ENCODE results near the gene TEX14.
"Not testable (repeated sequence)": the region's sequence is repeated elsewhere in the genome, so short reads cannot be mapped to it uniquely, and the experiment has no call there.

TEX14 gene

DNA sequence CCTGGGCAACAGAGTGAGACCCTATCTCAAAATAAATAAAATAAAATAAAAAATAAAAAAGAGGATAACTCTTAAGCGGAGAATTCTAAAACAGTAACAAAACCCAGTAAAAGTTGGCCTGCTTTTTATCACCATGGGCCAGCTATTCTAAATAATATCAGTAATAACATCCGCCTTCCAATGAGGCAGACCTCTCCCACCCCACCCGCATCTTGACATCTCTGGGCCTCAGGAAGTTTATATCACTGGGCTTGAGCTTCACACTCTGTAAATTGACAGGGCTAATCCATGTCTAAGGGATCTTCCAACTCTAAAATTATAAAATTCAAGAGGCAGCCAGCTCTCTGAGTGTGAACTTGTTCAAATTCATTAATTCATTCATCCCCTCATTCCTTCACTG, 94.5 kb downstream of the TEX14 start:
- in situ Hi-C loops (cut with HindIII; ENCODE audit: low pct_unique_long_range_greater_than_20kb, low sequenced_read_pairs): no loop called here
- TF ChIP-seq JUND (IDR thresholded peaks at IDR 0.05; ENCODE audit: low read depth): no peak
- no peak for DNase-seq (ENCODE audit: low read depth in 1 of 2, low spot score in 1 of 2)

DNA sequence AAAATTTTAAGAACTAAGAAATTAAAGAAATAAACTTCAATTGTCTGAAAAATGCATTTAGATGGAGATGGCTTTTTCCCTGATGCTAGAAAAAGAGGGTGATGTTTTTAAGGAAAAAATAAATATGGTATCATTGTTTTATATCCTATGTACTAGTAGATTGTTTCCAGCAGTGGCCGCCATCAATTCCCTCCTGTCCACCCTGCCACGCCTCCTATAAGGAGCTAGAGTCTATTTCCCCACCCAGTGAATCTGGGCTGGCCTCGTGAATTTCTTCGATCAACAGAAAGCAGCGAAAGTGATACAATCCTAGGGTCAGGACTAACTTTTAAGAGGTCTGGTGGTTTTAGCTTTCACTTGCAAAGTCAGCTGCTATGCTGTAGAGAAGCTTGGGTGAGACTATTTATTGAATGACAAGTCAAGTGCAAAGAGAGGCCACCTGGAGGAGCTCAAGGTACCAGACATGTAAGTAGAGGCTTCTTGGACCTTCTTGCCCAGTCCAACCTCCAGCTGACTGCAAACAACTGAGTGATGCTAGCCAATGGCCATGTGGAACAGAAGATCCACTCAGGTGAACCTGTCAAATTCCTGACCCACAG, 96.6 kb downstream of the TEX14 start:
- peak in 1 of 2 experiments; percentile 77 for DNase-seq (ENCODE audit: low read depth in 1 of 2, low spot score in 1 of 2)
- in situ Hi-C loops (cut with HindIII; ENCODE audit: low pct_unique_long_range_greater_than_20kb, low sequenced_read_pairs): no loop called here

GRCh38 chr17:58593123-58593522, 98.7 kb downstream of the TEX14 start:
- TF ChIP-seq JUND (IDR thresholded peaks at IDR 0.05; ENCODE audit: low read depth): no peak
- DNase-seq (ENCODE audit: low read depth in 1 of 2, low spot score in 1 of 2): no peak
- in situ Hi-C loops (cut with HindIII; ENCODE audit: low pct_unique_long_range_greater_than_20kb, low sequenced_read_pairs): no loop called here

More for the DNA sequence above, 96.6 kb downstream of the TEX14 start:
- TF ChIP-seq JUND (IDR thresholded peaks at IDR 0.05; ENCODE audit: low read depth): no peak

DNA sequence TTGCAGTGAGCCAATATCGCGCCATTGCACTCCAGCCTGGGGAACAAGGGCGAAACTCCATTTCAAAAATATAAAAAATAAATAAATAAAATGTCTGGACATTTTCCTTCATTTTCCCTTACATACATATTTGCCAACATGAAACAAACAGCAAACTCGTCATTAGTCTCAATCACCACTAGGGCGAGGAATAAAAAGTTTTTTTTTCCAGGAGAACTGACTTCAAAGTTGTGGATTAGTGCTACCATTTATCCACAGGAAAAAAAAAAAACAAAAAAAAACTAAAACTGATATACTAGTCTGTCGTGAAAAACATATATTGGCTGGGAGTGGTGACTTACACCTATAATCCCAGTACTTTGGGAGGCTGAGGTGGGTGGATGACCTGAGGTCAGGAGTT, 100.4 kb downstream of the TEX14 start:
- no peak for TF ChIP-seq JUND (IDR thresholded peaks at IDR 0.05; ENCODE audit: low read depth)
- DNase-seq (ENCODE audit: low read depth in 1 of 2, low spot score in 1 of 2): no peak
- in situ Hi-C loops (cut with HindIII; ENCODE audit: low pct_unique_long_range_greater_than_20kb, low sequenced_read_pairs): no loop called here

GRCh38 chr17:58590377-58590776, 101.5 kb downstream of the TEX14 start:
- no peak for TF ChIP-seq JUND (IDR thresholded peaks at IDR 0.05; ENCODE audit: low read depth)
- in situ Hi-C loops (cut with HindIII; ENCODE audit: low pct_unique_long_range_greater_than_20kb, low sequenced_read_pairs): no loop called here
- DNase-seq (ENCODE audit: low read depth in 1 of 2, low spot score in 1 of 2): no peak

- DNase-seq (ENCODE audit: low read depth in 1 of 2, low spot score in 1 of 2): peak; percentile 67 to 84
- in situ Hi-C loops (cut with HindIII; ENCODE audit: low pct_unique_long_range_greater_than_20kb, low sequenced_read_pairs): no loop called here
- TF ChIP-seq JUND (IDR thresholded peaks at IDR 0.05; ENCODE audit: low read depth): no peak
These were observed 104.1 kb downstream of the TEX14 start for GRCh38 chr17:58587713-58588117.

DNA sequence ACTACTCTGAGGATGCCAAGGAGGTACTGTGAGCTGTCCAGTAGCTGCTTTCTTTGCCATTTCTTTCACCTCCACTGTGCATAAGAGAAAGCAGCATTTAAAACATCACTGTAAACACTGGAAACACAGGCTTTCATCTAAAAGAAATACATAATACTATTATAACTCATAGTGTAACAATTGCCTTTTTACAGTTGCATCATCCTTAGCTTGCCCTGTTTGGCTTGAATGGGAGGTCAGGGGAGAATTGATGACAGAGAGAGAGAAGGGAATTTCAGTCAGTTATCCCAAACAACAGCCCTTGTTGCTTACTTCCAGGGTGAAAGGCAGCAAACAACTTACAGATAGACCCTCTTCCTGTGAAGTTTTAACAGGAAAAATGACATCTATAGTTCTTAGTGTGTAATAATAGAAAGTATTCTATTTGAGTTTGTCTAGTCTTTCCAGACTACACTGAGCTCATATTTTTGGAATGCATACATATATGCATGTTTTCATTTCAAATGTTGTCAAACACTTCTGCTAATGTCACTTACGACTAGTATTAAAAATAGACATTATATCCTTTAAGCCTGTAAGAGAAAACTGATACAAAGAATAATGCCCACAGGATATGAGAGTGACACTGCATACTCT, 105.7 kb downstream of the TEX14 start:
- in situ Hi-C loops (cut with HindIII; ENCODE audit: low pct_unique_long_range_greater_than_20kb, low sequenced_read_pairs): no loop called here

GRCh38 chr17:58585554-58585953, 106.3 kb downstream of the TEX14 start:
- TF ChIP-seq JUND (IDR thresholded peaks at IDR 0.05; ENCODE audit: low read depth): no peak
- in situ Hi-C loops (cut with HindIII; ENCODE audit: low pct_unique_long_range_greater_than_20kb, low sequenced_read_pairs): no loop called here
- DNase-seq (ENCODE audit: low read depth in 1 of 2, low spot score in 1 of 2): no peak

More for the DNA sequence above, 105.7 kb downstream of the TEX14 start:
- no peak for TF ChIP-seq JUND (IDR thresholded peaks at IDR 0.05; ENCODE audit: low read depth)
- no peak for DNase-seq (ENCODE audit: low read depth in 1 of 2, low spot score in 1 of 2)

DNA sequence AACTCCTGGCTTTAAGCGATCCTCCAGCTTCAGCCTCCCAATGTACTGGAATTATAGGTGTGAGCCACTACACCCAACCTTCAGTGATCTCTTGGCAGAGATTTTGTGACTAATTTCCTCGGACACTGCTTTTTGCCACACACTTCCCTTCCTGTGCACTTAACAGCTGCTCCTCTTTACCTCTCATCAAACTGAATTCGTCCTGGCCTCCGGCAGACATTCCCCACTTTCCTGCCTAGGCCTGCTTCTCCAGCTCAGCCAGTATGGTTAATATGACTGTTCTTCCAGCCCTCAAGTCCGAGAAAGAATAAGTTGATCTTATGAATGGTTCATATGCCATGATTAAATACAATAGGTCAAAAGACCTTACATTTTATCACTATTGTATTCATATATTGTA, 108.4 kb downstream of the TEX14 start:
- no peak for DNase-seq (ENCODE audit: low read depth in 1 of 2, low spot score in 1 of 2)
- no peak for TF ChIP-seq JUND (IDR thresholded peaks at IDR 0.05; ENCODE audit: low read depth)
- in situ Hi-C loops (cut with HindIII; ENCODE audit: low pct_unique_long_range_greater_than_20kb, low sequenced_read_pairs): no loop called here

- in situ Hi-C loops (cut with HindIII; ENCODE audit: low pct_unique_long_range_greater_than_20kb, low sequenced_read_pairs); DNase-seq (ENCODE audit: low read depth in 1 of 2, low spot score in 1 of 2): not testable (repeated sequence)
These were observed 109.1 kb downstream of the TEX14 start for GRCh38 chr17:58582718-58583117.

DNA sequence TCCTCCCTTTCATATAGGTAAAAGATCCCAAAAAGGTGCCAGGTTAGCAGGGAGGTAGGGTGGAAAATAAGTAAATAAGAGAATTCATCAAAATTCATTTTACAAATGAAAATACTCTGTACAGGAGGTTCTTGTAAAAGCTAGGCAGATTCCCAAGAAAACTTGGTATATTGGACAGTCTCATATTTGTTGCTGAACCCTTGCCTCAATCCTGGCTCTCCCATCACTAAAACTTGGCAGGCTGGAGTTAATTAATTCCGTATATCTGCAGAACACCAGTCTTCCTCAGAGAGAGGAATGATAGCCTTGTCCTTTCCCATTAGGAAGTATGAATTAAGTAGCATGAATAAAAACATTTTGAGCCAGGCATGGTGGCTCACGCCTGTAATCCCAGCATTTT, 111.2 kb downstream of the TEX14 start:
- in situ Hi-C loops (cut with HindIII; ENCODE audit: low pct_unique_long_range_greater_than_20kb, low sequenced_read_pairs): no loop called here
- no peak for DNase-seq (ENCODE audit: low read depth in 1 of 2, low spot score in 1 of 2)
- TF ChIP-seq JUND (IDR thresholded peaks at IDR 0.05; ENCODE audit: low read depth): no peak

- no peak for TF ChIP-seq JUND (IDR thresholded peaks at IDR 0.05; ENCODE audit: low read depth)
- DNase-seq (ENCODE audit: low read depth in 1 of 2, low spot score in 1 of 2): peak; percentile 39 to 83
- in situ Hi-C loops (cut with HindIII; ENCODE audit: low pct_unique_long_range_greater_than_20kb, low sequenced_read_pairs): no loop called here
These were observed 114.1 kb downstream of the TEX14 start for GRCh38 chr17:58577696-58578095.

- DNase-seq (ENCODE audit: low read depth in 1 of 2, low spot score in 1 of 2): no peak
- in situ Hi-C loops (cut with HindIII; ENCODE audit: low pct_unique_long_range_greater_than_20kb, low sequenced_read_pairs): no loop called here
- TF ChIP-seq JUND (IDR thresholded peaks at IDR 0.05; ENCODE audit: low read depth): no peak
These were observed 115.0 kb downstream of the TEX14 start for GRCh38 chr17:58576679-58577367.

All from T47D (cell line).